ENCODE results near the gene GOLGA6C.

DNA sequence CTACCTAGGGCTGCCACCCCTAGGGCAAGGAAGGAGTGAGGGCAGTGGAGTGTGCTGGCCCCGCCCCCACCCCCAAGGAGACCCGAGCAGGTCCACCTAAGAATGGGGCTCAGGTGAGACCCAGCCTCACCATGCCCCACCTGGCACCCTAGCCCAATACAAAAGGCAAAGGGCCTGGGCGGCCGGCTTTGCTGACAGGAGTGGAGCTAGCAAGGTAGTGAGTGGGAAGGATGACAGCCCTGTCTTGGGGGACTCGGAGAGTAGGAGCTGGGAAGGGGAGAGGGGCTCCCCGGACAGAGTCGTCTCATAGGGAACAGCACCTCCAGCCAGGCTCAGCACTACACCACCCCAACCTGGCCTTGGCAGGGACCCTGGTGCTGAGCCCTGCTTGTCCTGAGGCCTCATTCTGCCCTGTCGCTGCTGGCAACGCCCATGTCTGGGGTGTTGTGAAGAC lies 44.3 kb upstream of the GOLGA6C start:
- TF ChIP-seq CTCF (conservative IDR thresholded peaks at IDR 0.05): no peak
- no peak for TF ChIP-seq ZFX (IDR thresholded peaks at IDR 0.05)
